ENCODE data around the gene ADCY5.

Gene ADCY5

DNA sequence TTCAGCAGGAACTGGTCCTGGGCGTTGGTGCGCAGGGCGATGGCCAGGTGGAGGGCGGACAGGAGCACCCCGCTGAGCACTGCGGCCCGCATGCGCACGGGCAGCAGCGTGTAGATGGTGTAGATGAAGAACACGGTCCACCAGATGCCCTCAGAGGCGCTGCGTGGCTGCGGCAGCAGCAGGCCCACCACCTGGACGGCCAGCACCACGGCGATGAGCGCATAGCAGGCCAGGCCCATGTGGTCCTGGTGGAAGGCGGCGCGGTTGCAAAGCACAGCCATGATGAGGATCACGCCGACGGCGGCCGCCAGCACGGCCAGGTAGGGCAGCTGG is 1.5 kb downstream of the ADCY5 start:
- Histone ChIP-seq H3K36me3 (ENCODE audit: control insufficient read depth in 2 of 2, insufficient read depth in 1 of 2, low read length in 2 of 2) (no peaks in the 10 kb centered on the region), H3K4me1 (ENCODE audit: control insufficient read depth, insufficient read depth, low read length) (no peaks in the 10 kb centered on the region; the same call in 1 of the 2 replicates), H3K27ac (ENCODE audit: extremely low read depth, low read depth, low read length) (no peak overlapping the region), H3K9me3 (ENCODE audit: control insufficient read depth, insufficient read depth, low read depth, low read length) (no peaks in the 10 kb centered on the region), H3K4me3 (ENCODE audit: low read depth, low read length) (no peak overlapping the region)
- POLR2A ChIA-PET, result no interaction called here
- TF ChIP-seq MYNN (tag by site-specific recombination; IDR thresholded peaks at IDR 0.05; ENCODE audit: borderline replicate concordance), result no peak
- TF ChIP-seq ZNF404 (tag by site-specific recombination; IDR thresholded peaks at IDR 0.05), result no peak
- TF ChIP-seq ZNF76 (tag by site-specific recombination; IDR thresholded peaks at IDR 0.05; ENCODE audit: borderline replicate concordance, low read depth), result no peak
- TF ChIP-seq ZNF561 (tag by site-specific recombination; IDR thresholded peaks at IDR 0.05; ENCODE audit: borderline replicate concordance), result no peak
- TF ChIP-seq, protein P1, sequence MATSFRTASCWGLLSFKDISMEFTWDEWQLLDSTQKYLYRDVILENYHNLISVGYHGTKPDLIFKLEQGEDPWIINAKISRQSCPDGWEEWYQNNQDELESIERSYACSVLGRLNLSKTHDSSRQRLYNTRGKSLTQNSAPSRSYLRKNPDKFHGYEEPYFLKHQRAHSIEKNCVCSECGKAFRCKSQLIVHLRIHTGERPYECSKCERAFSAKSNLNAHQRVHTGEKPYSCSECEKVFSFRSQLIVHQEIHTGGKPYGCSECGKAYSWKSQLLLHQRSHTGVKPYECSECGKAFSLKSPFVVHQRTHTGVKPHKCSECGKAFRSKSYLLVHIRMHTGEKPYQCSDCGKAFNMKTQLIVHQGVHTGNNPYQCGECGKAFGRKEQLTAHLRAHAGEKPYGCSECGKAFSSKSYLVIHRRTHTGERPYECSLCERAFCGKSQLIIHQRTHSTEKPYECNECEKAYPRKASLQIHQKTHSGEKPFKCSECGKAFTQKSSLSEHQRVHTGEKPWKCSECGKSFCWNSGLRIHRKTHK (tag by site-specific recombination; IDR thresholded peaks at IDR 0.05), result no peak
- TF ChIP-seq, protein P2, sequence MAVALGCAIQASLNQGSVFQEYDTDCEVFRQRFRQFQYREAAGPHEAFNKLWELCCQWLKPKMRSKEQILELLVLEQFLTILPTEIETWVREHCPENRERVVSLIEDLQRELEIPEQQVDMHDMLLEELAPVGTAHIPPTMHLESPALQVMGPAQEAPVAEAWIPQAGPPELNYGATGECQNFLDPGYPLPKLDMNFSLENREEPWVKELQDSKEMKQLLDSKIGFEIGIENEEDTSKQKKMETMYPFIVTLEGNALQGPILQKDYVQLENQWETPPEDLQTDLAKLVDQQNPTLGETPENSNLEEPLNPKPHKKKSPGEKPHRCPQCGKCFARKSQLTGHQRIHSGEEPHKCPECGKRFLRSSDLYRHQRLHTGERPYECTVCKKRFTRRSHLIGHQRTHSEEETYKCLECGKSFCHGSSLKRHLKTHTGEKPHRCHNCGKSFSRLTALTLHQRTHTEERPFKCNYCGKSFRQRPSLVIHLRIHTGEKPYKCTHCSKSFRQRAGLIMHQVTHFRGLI (tag by site-specific recombination; IDR thresholded peaks at IDR 0.05), result no peak
- no peak for TF ChIP-seq GLI4 (tag by site-specific recombination; IDR thresholded peaks at IDR 0.05)
- no peak for TF ChIP-seq ZIC2 (tag by site-specific recombination; IDR thresholded peaks at IDR 0.05)
- no peak for TF ChIP-seq ZNF747 (tag by site-specific recombination; IDR thresholded peaks at IDR 0.05)
- no peak for TF ChIP-seq ZNF654 (tag by site-specific recombination; IDR thresholded peaks at IDR 0.05; ENCODE audit: low read depth)
- TF ChIP-seq ZSCAN30 (tag by site-specific recombination; IDR thresholded peaks at IDR 0.05), result no peak
- TF ChIP-seq ZNF830 (tag by site-specific recombination; IDR thresholded peaks at IDR 0.05; ENCODE audit: low read depth), result no peak
- TF ChIP-seq ZNF624 (tag by site-specific recombination; IDR thresholded peaks at IDR 0.05), result no peak
- TF ChIP-seq ZNF677 (tag by site-specific recombination; IDR thresholded peaks at IDR 0.05), result no peak
- no peak for TF ChIP-seq ZNF530 (tag by site-specific recombination; IDR thresholded peaks at IDR 0.05; ENCODE audit: low read depth)
- no peak for TF ChIP-seq ZNF19 (tag by site-specific recombination; IDR thresholded peaks at IDR 0.05; ENCODE audit: low read depth)
- TF ChIP-seq, protein P3, sequence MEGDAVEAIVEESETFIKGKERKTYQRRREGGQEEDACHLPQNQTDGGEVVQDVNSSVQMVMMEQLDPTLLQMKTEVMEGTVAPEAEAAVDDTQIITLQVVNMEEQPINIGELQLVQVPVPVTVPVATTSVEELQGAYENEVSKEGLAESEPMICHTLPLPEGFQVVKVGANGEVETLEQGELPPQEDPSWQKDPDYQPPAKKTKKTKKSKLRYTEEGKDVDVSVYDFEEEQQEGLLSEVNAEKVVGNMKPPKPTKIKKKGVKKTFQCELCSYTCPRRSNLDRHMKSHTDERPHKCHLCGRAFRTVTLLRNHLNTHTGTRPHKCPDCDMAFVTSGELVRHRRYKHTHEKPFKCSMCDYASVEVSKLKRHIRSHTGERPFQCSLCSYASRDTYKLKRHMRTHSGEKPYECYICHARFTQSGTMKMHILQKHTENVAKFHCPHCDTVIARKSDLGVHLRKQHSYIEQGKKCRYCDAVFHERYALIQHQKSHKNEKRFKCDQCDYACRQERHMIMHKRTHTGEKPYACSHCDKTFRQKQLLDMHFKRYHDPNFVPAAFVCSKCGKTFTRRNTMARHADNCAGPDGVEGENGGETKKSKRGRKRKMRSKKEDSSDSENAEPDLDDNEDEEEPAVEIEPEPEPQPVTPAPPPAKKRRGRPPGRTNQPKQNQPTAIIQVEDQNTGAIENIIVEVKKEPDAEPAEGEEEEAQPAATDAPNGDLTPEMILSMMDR (tag by site-specific recombination; IDR thresholded peaks at IDR 0.05), result no peak
- CTCF ChIA-PET, result interaction anchor here (0.6 to 3.1 kb wide), 11 partner anchors 10 to 1533 kb away, joined by 3 to 13 read pairs (median 3); no protein-coding TSS in a partner anchor

DNA sequence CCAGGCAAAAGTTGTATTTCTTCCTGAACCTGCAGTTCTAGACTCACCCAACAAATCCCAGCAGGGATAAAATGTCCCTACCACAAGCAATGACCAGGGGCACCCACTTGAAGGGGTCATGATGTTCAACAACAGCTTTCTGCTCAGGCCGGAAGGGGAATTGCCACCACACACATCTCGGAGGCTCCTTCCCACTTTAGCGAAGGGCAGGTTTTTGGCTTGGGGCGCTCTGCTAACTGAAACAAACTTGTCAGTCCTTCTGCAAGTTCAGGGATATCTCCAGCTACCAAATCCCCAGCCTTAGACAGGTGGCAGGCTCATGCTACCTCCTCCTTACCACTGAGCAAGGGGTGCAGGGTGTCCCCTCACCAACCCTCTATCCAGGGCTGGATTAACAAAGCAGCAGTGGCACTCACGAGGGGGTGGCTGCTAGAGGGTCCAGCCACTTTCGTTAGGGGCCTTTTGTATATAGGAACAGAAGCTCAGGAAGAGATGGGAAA is 2.2 kb downstream of the ADCY5 start:
- Histone ChIP-seq H3K4me3 (ENCODE audit: low read depth, low read length) (no peak overlapping the region), H3K27ac (ENCODE audit: extremely low read depth, low read depth, low read length) (no peak overlapping the region), H3K4me1 (ENCODE audit: control insufficient read depth, insufficient read depth, low read length) (no peaks in the 10 kb centered on the region; the same call in 1 of the 2 replicates), H3K36me3 (ENCODE audit: control insufficient read depth in 2 of 2, insufficient read depth in 1 of 2, low read length in 2 of 2) (no peaks in the 10 kb centered on the region), H3K9me3 (ENCODE audit: control insufficient read depth, insufficient read depth, low read depth, low read length) (no peaks in the 10 kb centered on the region)
- ChIA-PET POLR2A (no interaction called here), CTCF (interaction anchor here (0.6 to 3.1 kb wide), 6 partner anchors 9 to 86 kb away, joined by 3 to 13 read pairs (median 3); no protein-coding TSS in a partner anchor)
- TF ChIP-seq ZNF530 (tag by site-specific recombination; IDR thresholded peaks at IDR 0.05; ENCODE audit: low read depth) (no peak), HOXC10 (CRISPR knock-in tag; IDR thresholded peaks at IDR 0.05) (no peak), ZNF624 (tag by site-specific recombination; IDR thresholded peaks at IDR 0.05) (no peak), ZNF555 (tag by site-specific recombination; conservative IDR thresholded peaks at IDR 0.05) (no peak)
